Kidney glomerular epithelial cell (primary cell): ENCODE data around the gene CYTH2.
A peak's percentile ranks its signal among the peaks of the same experiment; 100 is the strongest.

Experiments
- DNase-seq: peaks from one replicate; lab custom pipeline; 2025; lab: John Stamatoyannopoulos, UW

CYTH2 gene

GRCh38 chr19:48495396-48495795 lies 26.2 kb downstream of the CYTH2 start:
- no peak for DNase-seq

GRCh38 chr19:48496959-48497727 lies 28.0 kb downstream of the CYTH2 start:
- no peak for DNase-seq

DNA sequence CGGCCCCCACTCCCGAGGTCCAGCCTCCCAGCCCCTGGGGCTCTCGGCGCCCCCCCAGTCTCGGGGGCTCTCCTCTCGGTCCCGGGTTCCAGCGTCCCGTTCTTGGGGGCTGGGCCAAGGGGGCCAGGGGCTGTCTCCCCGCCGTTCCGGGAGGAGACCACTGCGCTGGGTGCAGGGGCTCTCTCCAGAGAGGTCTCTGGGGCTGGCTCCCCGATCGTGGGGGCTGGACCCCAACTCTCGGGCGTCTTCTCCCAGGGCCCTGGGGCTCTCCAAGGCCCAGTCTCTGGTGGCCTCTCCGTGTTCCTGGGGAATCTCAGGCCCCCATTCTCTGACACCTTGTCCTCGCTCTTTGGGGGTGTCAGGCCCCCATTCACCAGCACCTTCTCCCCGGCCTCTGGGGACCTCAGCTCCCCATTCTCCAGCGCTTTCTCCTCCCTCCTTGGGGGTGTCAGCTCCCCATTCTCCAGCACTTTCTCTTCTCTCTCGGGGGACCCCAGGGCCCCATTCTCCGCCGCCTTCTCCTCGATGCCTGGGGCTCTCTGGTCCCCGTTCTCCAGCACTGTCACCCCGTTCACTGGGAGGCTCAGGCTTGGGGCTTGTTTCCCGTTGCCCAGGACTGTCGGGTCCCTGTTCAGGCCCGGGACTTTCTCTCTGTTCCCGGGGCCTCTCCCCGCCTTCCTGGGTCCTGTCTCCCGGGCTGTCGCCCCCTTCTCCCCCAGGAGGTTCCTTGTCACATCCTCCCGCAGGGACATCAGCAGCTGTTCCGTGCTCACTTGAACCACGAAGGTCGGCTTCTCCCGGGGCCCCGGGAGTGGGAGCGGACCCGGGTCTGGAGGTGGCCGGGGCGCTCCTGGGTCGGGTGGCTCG lies 28.8 kb downstream of the CYTH2 start:
- DNase-seq: no peak

DNA sequence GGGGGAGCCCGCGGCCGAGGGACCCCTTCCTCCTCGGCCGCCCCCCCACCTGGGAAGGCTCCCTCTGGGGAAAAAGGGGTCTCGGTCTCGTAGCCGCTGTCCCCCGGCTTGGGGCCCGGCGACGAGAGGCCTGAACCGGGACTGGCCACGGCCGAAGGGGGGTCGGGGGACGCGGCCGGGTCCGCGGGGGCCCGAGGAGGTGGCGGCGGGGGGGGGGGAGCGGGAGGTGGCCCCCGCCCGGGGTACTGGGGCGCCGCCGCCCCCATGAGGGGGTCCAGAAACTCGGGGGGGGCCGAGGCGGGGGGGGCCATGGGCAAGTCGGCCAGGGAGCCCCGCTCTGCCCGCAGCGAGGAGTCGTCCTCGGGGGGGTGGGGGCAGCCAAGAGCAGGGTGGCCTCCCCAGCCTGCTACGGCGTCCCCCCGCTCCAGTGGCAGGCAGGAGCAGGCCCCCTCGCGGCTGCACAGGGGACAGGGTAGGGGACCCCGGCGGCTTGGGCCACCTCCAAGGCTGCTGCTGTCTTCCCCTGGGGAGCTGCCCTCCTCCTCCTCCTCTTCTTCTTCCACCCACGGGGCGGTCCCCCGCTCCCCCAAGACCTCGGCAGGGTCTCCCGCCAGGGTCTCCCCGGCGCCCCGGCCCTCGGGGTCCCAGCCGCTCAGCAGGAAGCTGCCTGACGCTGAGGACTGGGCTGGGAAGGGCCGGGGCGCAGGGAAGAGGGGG lies 29.6 kb downstream of the CYTH2 start:
- no peak for DNase-seq

GRCh38 chr19:48499316-48500090 lies 30.3 kb downstream of the CYTH2 start:
- DNase-seq: no peak

GRCh38 chr19:48500830-48501493 lies 31.8 kb downstream of the CYTH2 start:
- no peak for DNase-seq

GRCh38 chr19:48501494-48502349 lies 32.6 kb downstream of the CYTH2 start:
- peak; percentile 57 for DNase-seq

- DNase-seq: no peak
Measured at GRCh38 chr19:48502350-48503018, 33.3 kb downstream of the CYTH2 start.

GRCh38 chr19:48506138-48506733 lies 37.1 kb downstream of the CYTH2 start:
- DNase-seq: peak; percentile 40

GRCh38 chr19:48507911-48508439 lies 38.8 kb downstream of the CYTH2 start:
- no peak for DNase-seq

DNA sequence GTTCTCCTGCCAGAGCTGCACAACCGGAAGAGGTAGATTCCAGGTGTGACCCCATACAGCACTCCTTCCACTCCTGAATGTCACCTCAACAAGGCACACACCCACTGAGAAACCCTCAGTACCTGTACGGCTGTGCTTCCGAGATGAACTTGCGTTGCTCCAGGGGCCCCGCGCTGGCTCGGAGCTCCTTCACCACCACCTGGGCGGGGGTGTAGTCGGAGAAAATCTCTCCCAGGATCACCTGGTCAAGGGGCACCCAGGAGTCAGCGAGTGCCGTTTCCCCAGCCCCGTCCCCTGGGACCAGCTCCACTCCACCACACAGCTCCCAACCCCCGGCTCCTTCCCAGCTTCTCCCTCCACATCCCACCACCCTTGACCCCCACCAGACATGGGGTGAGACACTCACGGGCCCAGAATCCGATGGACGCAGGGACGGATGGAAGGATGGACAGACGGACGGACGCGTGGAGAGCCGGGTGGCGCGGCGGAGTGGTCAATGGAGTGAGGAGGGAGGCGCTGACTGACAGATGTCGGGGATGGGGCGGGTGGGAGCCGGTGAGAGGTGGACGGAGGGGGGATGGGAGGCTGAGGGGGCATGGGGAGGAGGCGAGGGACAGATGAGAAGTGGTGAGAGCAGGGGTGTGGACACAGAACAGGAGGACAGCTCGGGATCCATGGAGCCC lies 39.7 kb downstream of the CYTH2 start:
- no peak for DNase-seq

DNA sequence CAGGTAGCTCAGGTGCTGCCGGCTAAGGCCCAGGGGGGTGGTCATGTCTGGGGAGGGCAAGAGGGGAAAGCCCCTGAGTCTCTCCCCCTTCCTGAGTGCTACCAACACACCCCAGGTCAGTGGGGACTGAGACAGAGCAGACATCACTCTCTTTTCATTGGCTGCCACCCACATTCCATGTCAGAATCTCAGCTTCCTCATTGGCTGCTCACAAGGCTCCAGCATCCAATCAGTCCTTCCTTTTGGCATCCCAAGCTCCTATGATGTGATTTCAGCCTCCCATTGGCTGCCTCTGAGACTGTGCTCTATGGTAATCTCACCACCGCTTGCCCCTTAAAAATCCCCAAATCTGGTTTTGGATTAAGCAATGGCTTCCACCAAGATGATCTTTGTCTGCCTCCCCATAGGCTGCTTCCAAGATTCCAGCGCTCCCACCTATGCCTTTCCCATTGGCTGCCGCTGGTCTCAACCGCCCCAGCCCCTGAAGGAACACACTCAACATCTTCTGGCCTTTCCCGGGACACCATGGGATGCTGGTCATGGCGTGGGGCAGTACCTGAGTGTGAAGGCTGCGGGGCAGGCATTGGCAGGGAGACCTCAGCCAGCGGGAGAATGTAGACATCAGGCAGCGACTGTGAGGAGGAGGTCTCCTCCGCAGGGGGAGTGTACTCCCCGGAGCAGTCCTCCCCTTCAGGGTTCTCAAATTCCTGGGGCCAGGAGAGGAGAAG lies 40.5 kb downstream of the CYTH2 start:
- DNase-seq: no peak

DNA sequence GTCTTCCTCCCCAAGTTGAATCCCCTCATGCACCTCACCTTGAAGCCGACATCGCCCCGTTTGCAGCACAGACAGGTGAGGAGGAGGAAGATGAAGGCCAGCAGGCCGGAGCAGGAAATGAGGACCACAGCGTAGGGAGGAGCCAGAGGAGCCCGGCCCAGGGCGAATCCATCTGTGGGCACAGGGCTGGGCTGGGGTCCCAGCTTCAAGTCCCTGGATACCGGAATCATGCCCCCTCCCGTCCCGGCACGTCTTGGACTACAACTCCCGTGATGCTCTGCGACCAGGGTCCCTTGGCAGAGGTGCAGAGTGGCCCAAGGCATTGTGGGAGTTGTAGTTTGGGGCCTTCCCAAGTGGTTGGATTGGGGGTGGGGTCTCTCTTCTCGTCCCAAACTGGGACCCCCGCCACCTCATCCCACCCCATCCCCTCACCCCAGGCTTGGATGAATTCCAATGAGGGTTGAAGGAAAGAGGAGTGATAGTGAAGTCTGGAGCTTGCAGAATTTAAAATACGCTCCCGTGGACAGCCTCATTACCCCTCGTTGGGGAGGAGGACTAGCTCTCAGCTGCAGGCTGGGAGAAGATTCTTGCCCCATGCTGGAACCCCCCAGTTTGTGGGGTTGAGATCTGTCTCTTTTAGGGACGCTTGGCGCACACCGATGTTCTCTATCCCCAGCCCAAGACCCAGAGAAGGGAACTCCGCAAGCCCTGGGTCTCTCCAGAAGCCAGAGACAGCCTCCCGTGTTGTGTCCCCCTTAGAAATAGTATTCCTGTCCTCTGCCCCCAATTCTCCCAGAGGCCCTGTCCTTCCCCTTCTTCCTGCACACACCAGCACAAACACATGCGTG lies 41.5 kb downstream of the CYTH2 start:
- peak; percentile 25 for DNase-seq

DNA sequence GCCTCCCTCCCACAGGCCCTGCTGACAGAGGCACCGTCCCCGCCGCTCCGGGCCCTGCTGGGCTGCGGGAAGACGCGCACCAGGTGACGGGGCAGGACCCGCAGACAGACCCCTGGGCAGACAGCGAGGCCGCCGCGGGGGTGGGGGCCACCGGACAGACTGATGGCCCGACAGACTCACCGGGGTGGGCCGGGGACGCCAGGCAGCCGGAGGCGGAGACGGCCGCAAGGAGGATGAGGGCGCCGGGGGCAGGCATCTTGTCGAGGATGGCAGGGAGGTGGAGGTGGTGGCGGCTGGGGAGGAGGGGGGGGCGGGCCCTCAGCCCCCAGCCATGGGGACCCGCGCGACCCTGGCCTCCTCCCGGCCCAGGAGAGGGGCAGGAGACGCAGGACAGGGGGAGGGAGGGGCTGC lies 42.2 kb downstream of the CYTH2 start:
- no peak for DNase-seq

DNA sequence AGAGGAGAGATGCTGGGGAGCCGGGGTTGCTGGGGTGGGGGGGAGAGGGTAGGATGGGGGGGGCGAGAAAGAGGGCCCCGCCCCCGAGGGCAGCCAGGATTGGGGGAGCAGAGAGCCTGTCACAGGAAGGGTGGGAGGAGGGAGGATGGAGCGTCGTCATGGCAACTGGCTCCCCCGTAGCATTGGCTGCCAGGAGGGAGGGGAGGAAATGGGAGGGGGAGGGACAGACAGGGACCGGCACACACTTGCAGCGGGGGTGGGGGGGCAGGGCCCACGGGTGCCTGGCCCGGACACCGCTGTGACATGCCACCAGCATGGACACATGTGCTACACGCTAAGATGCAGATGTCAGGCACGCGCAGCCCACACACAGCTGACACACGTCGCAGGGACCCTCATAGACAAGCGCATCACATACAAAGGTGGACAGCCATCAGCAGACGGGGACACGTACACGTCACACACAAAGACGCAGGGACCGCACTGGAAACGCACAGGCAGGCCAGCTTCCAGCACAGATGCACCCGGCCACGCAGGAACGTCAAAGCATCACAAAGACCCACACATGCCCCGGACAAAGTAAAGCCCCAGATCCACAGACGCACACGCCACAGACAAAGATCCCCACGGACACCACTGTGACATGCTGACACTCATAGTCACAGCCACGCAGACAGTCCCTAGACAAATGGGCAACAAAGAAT lies 42.8 kb downstream of the CYTH2 start, which contains the start of gene LMTK3:
Gene LMTK3, minus strand, starts transcription at position 36 of the 704 bp plus-strand sequence. CDS start 259 bp downstream, outside the sequence.
- DNase-seq: no peak
